GM12872 (cell line): ENCODE measurements around the gene GNAQ.

Experiments used
- TF ChIP-seq, protein P1 (sequence below): IDR thresholded peaks from 3 replicates; pipeline ENCODE4 v1.5.1; 2011; ENCODE audit warnings: low read depth, mild to moderate bottlenecking, low read length, moderate library complexity; ENCODE audit not compliant: insufficient read depth

Gene GNAQ

DNA sequence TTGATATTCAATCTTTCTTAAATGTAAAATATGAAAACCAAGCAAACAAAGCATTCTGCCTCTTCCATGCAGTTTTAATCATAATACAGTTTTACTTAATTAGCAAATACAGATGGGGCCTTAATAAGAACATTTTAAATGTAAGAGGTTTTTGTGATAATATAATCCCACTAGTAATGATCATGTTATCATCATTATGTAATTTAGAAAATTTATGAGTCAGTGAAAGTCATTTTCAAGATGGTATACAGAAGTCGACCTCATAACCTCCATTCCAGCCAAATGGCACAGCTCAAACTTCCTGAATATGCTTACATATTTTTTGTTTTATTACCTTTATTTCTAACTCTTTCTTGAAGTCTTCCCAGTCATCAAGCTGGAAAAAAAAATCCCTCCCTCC is 281.3 kb downstream of the GNAQ start:
- TF ChIP-seq, protein P1, sequence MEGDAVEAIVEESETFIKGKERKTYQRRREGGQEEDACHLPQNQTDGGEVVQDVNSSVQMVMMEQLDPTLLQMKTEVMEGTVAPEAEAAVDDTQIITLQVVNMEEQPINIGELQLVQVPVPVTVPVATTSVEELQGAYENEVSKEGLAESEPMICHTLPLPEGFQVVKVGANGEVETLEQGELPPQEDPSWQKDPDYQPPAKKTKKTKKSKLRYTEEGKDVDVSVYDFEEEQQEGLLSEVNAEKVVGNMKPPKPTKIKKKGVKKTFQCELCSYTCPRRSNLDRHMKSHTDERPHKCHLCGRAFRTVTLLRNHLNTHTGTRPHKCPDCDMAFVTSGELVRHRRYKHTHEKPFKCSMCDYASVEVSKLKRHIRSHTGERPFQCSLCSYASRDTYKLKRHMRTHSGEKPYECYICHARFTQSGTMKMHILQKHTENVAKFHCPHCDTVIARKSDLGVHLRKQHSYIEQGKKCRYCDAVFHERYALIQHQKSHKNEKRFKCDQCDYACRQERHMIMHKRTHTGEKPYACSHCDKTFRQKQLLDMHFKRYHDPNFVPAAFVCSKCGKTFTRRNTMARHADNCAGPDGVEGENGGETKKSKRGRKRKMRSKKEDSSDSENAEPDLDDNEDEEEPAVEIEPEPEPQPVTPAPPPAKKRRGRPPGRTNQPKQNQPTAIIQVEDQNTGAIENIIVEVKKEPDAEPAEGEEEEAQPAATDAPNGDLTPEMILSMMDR = no peak

DNA sequence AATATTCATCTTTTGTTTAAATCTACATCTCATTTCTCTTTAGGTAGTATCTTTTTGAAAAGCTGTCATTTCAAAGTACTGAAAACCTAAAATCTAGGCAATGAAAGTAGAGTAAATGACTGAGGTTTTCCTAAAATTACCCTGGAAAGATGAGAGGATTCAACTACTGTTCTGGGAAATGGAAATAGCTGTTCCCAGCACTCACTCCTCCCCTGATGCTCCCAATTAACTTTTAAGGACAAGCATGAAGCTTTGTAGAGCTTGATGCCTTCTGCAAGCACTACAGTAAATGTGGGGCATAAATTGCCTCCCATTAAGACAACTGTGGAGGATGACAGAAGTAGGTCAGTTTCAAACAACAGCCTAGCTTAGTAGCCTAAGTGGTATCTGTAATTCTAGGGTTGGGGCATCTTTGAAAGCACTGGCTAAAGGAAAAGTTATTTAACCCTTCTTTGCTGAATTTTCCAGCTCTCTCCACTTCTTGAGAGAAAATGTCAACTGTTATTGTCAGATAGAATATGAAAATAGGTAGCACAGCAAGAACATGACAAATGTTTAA is 283.3 kb downstream of the GNAQ start:
- TF ChIP-seq, protein P1 = no peak

DNA sequence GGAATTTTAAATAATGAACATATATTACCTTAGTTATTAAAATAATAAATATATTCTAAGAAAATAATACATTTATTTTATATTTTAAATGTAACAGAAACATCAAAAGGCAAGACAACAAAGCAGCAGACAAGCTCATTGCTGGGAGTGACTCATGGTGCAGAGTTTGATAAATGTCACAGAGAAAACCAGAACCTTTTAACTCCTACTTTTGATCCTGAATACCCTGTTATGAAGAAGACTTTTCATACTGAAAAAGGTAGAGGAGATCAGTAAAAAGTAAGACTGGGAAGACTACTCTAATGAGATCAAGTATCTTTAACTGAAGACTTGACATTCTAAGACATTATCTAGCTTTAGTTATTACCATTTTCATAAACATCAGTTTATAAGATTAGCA is 284.4 kb downstream of the GNAQ start:
- TF ChIP-seq, protein P1 = no peak

DNA sequence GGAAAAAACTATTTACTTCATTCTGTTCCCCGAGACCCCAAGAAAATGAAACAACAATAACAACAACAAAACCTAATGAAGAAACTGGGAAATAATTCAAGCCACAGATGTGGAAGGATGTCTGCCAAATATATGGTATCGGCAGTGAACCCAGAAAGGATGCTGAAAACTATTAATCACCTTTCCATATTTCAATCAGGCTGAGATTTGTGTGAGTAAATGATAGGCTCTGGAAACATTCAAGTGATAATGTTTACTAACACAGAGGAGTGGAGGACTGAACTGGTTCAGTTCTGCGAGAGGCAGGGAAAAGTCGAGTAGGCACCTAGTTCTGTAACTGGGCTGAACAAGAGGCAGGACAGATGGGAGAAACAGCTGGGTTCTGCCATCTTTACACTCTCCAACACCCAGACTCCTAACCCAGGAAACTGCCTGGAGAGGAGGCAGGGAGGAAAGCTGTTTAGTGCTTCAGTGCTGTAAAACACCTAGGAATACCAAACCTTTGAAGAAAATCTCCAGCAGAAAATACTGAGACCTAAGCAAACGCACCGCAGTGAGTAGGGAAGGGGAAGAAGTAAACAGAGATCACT is 286.7 kb downstream of the GNAQ start:
- TF ChIP-seq, protein P1 = no peak

DNA sequence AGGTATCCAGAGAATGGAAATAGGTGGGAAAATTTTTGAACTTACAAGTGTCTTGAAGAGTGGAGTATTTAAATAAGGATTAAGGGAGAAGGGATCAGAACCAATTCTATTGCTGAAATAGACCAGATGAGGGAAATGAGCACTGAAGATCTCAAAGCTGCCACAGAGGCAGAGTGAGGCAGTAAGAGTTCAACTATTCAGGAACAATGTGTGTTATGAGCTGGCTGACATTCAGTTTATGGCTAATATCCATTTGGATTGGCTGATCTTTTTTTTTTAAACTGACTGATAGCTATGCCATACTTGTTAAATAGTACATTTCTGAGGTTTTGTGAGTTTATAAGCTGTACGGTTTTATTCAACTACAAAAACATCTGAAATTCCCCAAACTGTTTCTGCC is 288.2 kb downstream of the GNAQ start:
- TF ChIP-seq, protein P1 = no peak

DNA sequence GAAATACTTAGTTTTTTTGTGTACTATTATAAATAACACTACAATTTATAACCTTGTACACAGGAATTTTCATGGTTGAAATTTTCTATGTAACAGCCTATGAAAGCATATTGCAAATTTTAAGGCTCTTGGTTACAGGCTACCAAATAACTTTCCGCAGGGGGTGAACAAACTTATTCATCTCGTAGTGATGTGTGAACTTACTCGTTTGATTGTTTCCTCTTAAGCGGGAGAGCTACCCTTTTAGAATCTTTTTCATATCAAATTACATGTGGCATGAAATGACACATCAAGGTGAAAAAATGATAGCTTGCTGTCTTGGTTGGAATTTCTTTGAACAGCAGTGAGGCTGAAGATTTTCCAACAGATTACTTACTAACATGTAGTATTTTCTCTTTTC is 292.7 kb downstream of the GNAQ start:
- TF ChIP-seq, protein P1 = no peak

DNA sequence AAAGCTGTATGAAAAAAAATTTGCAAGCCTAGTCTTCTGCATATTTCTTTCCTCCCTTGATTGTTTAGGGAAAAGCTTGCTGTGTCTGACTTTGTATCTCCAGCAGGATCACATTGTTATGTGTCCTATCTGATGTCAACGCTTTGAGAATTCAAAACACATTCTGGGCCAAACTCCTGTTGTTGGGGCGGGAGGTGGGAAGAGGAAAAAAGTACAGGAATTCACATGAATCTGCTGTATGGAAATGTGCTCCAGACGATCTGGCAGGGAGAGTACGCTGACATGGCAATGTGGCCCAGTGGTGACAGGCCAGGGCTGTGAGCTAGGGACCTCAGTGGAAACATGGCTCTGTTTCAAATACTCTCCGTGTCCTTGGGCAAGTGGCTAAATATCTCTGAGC is 296.1 kb downstream of the GNAQ start:
- TF ChIP-seq, protein P1 = no peak
